GM08714 (cell line): ENCODE results near the gene HES5.

ENCODE experiments used
- H3K4me3 ChIP-seq: fragments of 200-500 bp; sonication (Bioruptor generic); 2 replicates; pipeline ENCODE4 v1.5.1; 2014; ENCODE audit warnings: mild to moderate bottlenecking, low read length, inconsistent platforms
- ZNF274 ChIP-seq: IDR thresholded peaks from 2 replicates; pipeline ENCODE4 v1.6.1; 2012; ENCODE audit warnings: mild to moderate bottlenecking, low read depth, low read length

Gene HES5

DNA sequence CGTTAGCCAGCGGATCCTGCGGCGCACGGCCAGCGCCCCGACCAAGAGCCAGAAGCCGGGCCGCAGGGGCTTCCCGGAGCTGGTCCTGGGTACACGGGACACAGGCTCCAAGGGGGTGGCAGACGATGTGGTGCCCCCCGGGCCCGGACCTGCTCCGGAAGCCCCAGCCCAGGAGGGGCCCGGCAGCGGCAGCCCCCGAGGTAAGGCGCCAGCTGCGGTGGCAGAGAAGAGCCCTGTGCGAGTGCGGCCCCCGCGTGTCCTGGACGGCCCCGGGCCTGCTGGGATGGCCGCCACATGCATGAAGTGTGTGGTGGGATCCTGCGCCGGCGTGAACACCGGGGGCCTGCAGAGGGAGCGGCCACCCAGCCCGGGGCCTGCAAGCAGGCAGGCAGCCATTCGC is 27.9 kb downstream of the HES5 start:
- TF ChIP-seq ZNF274: no peak

DNA sequence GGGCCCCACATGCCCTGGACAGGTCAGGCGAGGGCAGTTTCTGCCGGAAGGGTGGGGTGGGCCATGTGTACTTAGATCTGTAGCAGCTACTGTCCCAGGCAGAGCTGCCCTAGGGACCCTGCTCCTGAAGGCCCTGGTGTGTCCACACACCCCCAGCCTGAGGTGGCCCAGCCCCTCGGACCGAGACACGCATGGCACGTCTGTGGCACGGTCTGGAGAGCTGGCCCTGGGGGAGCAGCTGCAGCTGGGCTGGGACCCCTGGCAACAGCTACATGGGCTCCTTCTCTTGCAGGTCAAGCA is 28.3 kb downstream of the HES5 start:
- no peak for TF ChIP-seq ZNF274
- H3K4me3 ChIP-seq: no peak overlapping the region

More for the DNA sequence above, 27.9 kb downstream of the HES5 start:
- H3K4me3 ChIP-seq: no peak overlapping the region

GRCh38 chr1:2501041-2501819 is 28.8 kb downstream of the HES5 start:
- H3K4me3 ChIP-seq: no peak overlapping the region
- TF ChIP-seq ZNF274: no peak

- H3K4me3 ChIP-seq: no peak overlapping the region
- TF ChIP-seq ZNF274: no peak
Measured at GRCh38 chr1:2499986-2500596, 30.0 kb downstream of the HES5 start.

GRCh38 chr1:2499260-2499659 is 30.8 kb downstream of the HES5 start:
- TF ChIP-seq ZNF274: no peak
- no peak overlapping the region for H3K4me3 ChIP-seq

GRCh38 chr1:2498648-2499047 is 31.4 kb downstream of the HES5 start:
- TF ChIP-seq ZNF274: no peak
- no peak overlapping the region for H3K4me3 ChIP-seq

GRCh38 chr1:2497891-2498290 is 32.2 kb downstream of the HES5 start:
- no peak overlapping the region for H3K4me3 ChIP-seq
- TF ChIP-seq ZNF274: no peak

GRCh38 chr1:2496746-2497145 is 33.3 kb downstream of the HES5 start:
- TF ChIP-seq ZNF274: no peak
- H3K4me3 ChIP-seq: no peak overlapping the region

GRCh38 chr1:2496087-2496622 is 33.9 kb downstream of the HES5 start:
- no peak for TF ChIP-seq ZNF274

GRCh38 chr1:2495546-2495945 is 34.5 kb downstream of the HES5 start:
- TF ChIP-seq ZNF274: no peak
- no peak overlapping the region for H3K4me3 ChIP-seq

More at GRCh38 chr1:2496087-2496622, 33.9 kb downstream of the HES5 start:
- no peak overlapping the region for H3K4me3 ChIP-seq

- no peak overlapping the region for H3K4me3 ChIP-seq
- no peak for TF ChIP-seq ZNF274
Measured at GRCh38 chr1:2495026-2495425, 35.0 kb downstream of the HES5 start.

DNA sequence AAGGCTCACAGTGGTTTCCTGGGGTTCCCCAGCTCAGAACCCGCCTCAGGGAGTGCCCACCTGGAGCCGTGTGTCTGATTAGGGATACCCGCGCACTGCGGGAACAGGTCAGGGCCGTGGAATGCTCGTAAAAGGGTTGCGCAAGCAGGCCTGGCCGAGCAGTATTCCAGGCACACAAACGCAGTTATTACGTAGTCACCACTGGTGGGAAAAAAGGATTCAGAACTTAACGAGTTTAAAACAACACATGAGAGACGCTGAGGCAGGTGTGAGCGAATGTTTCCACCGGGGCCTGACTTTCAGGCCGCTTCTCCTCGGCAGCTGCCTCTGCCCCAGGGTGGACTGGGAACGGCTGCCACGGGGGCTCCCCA is 35.8 kb downstream of the HES5 start:
- H3K4me3 ChIP-seq: no peak overlapping the region
- TF ChIP-seq ZNF274: no peak

GRCh38 chr1:2493691-2494322 is 36.3 kb downstream of the HES5 start:
- TF ChIP-seq ZNF274: no peak
- no peak overlapping the region for H3K4me3 ChIP-seq

GRCh38 chr1:2493218-2493617 is 36.8 kb downstream of the HES5 start:
- TF ChIP-seq ZNF274: no peak
- no peak overlapping the region for H3K4me3 ChIP-seq

DNA sequence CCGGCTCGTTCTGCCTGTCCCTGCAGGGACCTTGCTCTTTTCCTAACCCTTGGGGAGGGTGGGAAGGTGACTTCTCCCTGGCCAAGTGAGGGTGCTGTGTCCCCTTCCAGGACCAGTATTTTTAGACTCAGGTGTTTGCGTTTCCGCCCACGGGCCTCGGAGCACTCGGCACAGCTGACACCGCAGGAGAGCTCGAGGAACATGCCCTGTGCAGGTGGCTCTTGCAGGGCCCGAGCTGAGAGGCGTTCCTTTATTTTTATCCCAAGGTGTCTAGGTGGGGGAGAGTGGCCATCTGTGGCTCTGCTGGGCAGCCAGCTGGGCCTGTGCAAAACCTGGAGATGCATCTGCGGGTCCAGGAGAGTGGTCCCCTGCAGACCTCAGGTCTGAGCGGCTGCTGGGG is 38.0 kb downstream of the HES5 start:
- no peak overlapping the region for H3K4me3 ChIP-seq
- no peak for TF ChIP-seq ZNF274

DNA sequence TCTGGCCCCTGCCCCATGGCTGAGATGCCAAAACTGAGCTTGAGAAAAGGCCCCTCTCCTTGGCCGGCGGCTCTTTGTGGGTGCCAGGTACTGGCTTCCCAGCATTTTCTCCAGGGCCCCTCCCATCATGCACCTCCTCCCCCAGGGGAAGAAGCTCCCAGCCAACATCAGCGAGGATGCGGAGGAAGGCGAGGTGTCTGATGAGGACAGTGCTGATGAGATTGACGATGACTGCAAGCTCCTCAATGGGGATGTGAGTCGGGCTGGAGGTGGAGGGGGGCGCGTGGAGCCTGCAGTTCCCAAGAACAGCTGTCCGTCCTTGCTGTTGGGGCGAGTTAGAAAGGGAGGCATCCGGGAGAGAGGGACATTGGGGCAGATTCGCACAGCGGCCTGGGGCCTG is 40.4 kb downstream of the HES5 start:
- H3K4me3 ChIP-seq: no peak overlapping the region
- no peak for TF ChIP-seq ZNF274
